SK-N-MC (cell line): Measurements from ENCODE around the gene HBZ.

Experiments
- EZH2 ChIP-seq: fragments of 200-600 bp; sonication (generic); IDR thresholded peaks from one replicate; pipeline ENCODE4 v1.6.1; 2017; ENCODE audit warnings: antibody characterized with exemption
- FOXP2 ChIP-seq: optimal IDR thresholded peaks from 2 replicates; pipeline ENCODE3; 2011; ENCODE audit warnings: mild to moderate bottlenecking, moderate library complexity; ENCODE audit not compliant: insufficient read depth; ENCODE audit errors: extremely low read length, control extremely low read depth
- POLR2AphosphoS5 ChIP-seq: IDR thresholded peaks from 2 replicates; pipeline ENCODE4 v1.6.1; 2012; ENCODE audit warnings: mild to moderate bottlenecking, low read depth, low read length, borderline replicate concordance

- TF ChIP-seq EZH2 (no peak), POLR2AphosphoS5 (no peak), FOXP2 (no peak)
These were observed 25.0 kb downstream of the HBZ start for GRCh38 chr16:177394-177822.
